Lower leg skin (tissue), 4 donors: ENCODE measurements around the gene CHST12. TPM values are rescaled to one million over a fixed set of nuclear protein-coding genes. Genes with fewer than 3 reads are reported as not detected.
"Not testable (repeated sequence)": the region's sequence is repeated elsewhere in the genome, so short reads cannot be mapped to it uniquely, and the experiment has no call there.

Experiments
- DNase-seq, 2 donors: peaks; one replicate each; pipeline ENCODE4 v3.0.0-alpha.2; 2019; ENCODE audit warnings: low spot score in 2 of 2
- H3K4me3 ChIP-seq: fragments of 200-600 bp; sonication (generic); 2 replicates; pipeline ENCODE4 v1.5.1; 2017; ENCODE audit warnings: mild to moderate bottlenecking, low read depth; ENCODE audit not compliant: poor library complexity, severe bottlenecking
- POLR2A ChIP-seq, 2 donors: fragments of 450-650 bp; IDR thresholded peaks; one replicate each; pipeline ENCODE4 v1.6.1; 2016 to 2017; ENCODE audit warnings: antibody characterized with exemption in 2 of 2, mild to moderate bottlenecking in 1 of 2, moderate library complexity in 1 of 2
- WGBS, 2 donors: methylation state at CpG; one replicate each; pipeline ENCODE4 v1.1.5; 2018; 5-methylcytosine and 5-hydroxymethylcytosine counted together
- intact Hi-C: fragments of 100-400 bp; cut with DNase I; formaldehyde crosslinking; loops from one replicate; pipeline ENCODE4 v1.15.0; 2023; ENCODE audit warnings: low total_unique reads
- total RNA-seq, 4 donors: library from RNA; depleted of rRNA; stranded (reverse); fragments of >200 nt; gene quantifications; one replicate each; pipeline ENCODE4 v1.1.0, GENCODE V29; 2016
- TF ChIP-seq, protein P1 (sequence below), 3 donors: fragments of 450-650 bp; IDR thresholded peaks; one replicate each; pipeline ENCODE4 v1.5.1; 2016; ENCODE audit warnings: antibody characterized with exemption in 3 of 3, mild to moderate bottlenecking in 3 of 3, moderate library complexity in 2 of 3

Gene CHST12
- total RNA-seq, 4 donors from 2014 or later: 23.7 to 34.3 (median 26.8) TPM

DNA sequence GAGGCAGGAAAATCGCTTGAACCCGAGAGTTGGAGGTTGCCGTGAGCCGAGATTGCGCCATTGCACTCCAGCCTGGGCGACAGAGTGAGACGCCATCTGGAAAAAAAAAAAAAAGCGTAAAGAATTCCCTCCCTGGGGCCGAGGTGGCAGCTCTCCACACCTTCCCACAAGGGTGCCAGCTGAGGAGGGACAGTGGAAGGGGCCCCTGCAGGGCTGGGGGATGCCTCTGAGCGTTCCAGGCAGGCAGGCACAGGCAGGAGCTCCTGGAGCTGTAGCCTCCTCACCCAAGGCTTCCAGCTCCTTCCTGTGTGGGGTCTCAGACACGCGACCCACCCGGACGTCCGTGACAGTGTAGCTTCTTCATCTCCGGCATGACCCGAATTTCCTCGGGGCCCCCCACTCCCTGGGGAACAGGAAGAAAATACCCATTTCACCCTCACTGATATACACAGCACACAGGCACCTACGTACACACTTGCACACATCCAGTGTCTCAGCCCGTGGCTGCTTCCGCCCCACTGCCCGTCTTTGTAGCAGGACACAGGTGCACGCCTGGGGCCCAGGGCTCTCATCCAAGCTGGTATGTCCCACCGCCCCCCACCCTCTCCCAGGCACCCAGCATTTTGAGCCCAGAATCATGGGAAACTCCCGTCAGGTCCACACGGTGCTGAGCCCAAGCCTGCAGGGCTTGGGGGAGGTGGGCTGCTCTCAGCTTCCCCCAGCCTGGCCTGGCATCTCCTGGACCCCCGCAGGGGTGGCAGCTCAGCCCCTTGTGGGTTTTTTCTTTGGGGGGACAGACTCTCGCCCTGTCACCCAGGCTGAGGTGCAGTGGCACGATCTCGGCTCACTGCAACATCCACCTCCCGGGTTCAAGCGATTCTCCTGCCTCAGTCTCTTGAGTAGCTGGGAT is 47.0 kb downstream of the CHST12 start:
- intact Hi-C loops: loop anchor here (10.0 kb wide), 1 partner anchor 234 kb away; the partner anchor contains the start of gene AMZ1

DNA sequence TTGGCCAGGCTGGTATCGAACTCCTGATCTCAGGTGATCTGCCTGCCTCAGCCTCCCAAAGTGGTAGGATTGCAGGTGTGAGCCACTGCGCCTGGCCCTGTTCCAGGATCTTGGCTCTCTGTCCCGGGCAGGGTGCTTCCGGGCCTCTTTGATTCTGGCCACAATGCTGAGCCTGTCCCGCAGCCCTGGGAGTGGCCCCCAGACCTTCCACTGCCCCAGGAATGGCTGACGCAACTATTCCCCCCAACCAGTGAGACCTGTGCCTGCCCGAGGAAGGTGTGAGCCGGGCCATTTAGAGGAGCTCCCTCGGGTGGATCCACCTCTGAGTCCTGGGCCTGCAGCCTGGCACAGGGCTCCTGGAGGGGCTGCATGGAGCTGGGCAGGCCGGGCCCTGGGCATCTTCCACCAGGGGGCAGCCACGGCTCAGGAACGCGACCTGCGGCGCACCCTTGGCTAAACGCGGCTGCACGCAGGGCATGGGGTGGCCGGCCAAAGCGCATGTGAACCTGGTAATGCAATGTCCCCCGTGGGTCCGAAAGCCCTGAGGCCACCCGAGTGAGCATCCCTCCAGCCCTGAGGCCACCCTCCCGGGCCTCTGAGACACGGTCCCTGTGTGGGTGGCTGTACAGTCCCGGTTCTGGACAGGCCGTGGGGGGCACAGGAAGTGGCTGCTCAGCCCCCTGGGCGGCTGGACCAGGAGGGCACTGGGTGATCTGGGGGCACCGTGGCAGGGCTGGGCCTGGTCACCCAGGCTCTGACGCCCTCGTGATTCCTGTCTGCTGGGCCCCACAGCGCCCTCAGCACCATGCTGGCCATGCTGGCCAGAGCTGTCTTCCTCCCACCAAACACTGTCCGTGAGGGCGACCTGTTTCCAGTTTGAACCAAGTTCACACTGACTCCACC is 48.0 kb downstream of the CHST12 start:
- no peak overlapping the region for H3K4me3 ChIP-seq
- WGBS, 2 donors: 22 to 33% methylated on average over 14 to 19 of the region's 34 CpGs
- intact Hi-C loops: loop anchor here (10.0 kb wide), 1 partner anchor 233 kb away; the partner anchor contains the start of gene AMZ1
- TF ChIP-seq POLR2A (IDR thresholded peaks at IDR 0.05): no peak
- TF ChIP-seq, protein P1, sequence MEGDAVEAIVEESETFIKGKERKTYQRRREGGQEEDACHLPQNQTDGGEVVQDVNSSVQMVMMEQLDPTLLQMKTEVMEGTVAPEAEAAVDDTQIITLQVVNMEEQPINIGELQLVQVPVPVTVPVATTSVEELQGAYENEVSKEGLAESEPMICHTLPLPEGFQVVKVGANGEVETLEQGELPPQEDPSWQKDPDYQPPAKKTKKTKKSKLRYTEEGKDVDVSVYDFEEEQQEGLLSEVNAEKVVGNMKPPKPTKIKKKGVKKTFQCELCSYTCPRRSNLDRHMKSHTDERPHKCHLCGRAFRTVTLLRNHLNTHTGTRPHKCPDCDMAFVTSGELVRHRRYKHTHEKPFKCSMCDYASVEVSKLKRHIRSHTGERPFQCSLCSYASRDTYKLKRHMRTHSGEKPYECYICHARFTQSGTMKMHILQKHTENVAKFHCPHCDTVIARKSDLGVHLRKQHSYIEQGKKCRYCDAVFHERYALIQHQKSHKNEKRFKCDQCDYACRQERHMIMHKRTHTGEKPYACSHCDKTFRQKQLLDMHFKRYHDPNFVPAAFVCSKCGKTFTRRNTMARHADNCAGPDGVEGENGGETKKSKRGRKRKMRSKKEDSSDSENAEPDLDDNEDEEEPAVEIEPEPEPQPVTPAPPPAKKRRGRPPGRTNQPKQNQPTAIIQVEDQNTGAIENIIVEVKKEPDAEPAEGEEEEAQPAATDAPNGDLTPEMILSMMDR (IDR thresholded peaks at IDR 0.05): peak in 1 of 3 donors; percentile 54
- peak in 1 of 2 donors; percentile 95 for DNase-seq

More for the DNA sequence above, 47.0 kb downstream of the CHST12 start:
- no peak for DNase-seq
- WGBS, 2 donors: 30 to 36% methylated on average over 28 to 32 of the region's 32 CpGs
- no peak overlapping the region for H3K4me3 ChIP-seq
- TF ChIP-seq, protein P1 (IDR thresholded peaks at IDR 0.05): no peak
- no peak for TF ChIP-seq POLR2A (IDR thresholded peaks at IDR 0.05)

DNA sequence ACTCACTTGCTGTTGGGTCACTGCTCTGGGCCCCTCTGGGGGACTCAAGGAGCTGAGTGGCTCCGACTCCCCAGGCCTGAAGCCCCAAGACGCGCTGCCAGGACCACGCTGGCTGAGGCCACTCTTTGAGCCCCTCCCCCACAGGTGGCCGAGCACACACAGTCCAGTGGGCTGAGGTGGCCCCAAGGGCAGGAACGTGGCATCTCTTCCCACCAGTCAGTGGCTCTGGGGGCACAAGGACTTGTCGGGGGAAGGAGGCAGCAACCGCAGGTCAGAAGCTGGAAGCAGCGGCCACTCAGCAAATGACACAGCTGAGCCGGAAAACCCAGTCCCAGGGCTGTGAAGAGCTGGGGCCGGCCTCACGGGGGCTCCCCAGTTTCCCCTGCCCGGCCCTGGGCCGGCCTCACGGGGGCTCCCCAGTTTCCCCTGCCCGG is 48.7 kb downstream of the CHST12 start:
- H3K4me3 ChIP-seq: no peak overlapping the region
- WGBS, 2 donors: 38 to 70% methylated on average over 8 to 14 of the region's 16 CpGs
- DNase-seq: no peak
- no peak for TF ChIP-seq POLR2A (IDR thresholded peaks at IDR 0.05)
- TF ChIP-seq, protein P1 (IDR thresholded peaks at IDR 0.05): no peak
- intact Hi-C loops: loop anchor here (10.0 kb wide), 1 partner anchor 233 kb away; the partner anchor contains the start of gene AMZ1

DNA sequence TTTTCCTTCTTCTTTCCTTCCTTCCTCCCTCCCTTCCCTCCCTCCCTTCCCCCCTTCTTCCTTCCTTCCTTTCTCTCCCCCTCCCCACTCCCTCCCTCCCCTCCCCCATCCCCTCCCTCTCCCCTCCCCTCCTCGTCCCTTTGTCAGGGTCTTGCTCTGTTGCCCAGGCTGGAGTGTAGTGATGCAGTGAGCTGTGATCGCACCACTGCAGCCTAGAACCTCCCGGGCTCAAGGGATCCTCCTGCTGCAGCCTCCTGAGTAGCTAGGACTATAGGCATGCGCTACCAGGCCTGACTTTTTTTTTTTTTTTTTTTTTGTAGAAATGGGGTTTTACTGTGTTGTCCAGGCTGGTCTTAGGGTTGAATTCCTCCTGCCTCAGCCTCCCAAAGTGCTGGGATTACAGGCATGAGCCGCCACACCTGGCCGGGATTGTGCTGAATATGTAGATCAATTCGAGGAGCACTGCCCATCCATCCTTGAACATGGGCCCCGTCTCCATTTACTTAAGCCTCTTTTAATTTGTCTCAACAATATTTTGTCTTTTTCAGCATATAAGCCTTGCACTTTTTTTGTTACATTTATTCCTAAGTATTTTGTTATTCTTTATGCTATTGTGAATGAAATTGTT is 49.3 kb downstream of the CHST12 start:
- H3K4me3 ChIP-seq: no peak overlapping the region
- no peak for DNase-seq
- 94 to 95% methylated on average over 8 of the region's 8 CpGs for WGBS, 2 donors
- intact Hi-C loops: loop anchor here (10.0 kb wide), 1 partner anchor 232 kb away; the partner anchor contains the start of gene AMZ1
- TF ChIP-seq, protein P1 (IDR thresholded peaks at IDR 0.05): no peak
- no peak for TF ChIP-seq POLR2A (IDR thresholded peaks at IDR 0.05)

DNA sequence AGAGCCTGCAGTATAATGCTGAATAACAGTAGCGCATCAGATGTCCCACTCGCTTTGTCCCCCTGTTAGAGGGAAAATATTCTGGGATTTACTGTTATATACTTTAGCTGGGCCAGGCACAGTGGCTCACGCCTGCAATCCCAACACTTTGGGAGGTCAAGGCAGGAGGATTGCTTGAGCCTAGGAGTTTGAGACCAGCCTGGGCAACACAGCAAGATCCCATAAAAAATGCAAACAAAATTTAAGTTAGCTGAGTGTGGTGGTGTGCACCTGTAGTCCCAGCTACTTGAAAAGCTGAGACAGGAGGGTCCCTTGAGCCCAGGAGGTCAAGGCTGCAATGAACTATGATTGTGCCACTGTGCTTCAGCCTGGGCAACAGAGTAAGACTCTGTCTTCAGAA is 50.4 kb downstream of the CHST12 start:
- not testable (repeated sequence) for DNase-seq, H3K4me3 ChIP-seq
- intact Hi-C loops: loop anchor here (10.0 kb wide), 1 partner anchor 231 kb away; the partner anchor contains the start of gene AMZ1
- 95 to 96% methylated on average over 3 of the region's 3 CpGs for WGBS, 2 donors
